ENCODE results near the gene RPS27A.
"Not testable (repeated sequence)": the region's sequence is repeated elsewhere in the genome, so short reads cannot be mapped to it uniquely, and the experiment has no call there.

RPS27A gene

DNA sequence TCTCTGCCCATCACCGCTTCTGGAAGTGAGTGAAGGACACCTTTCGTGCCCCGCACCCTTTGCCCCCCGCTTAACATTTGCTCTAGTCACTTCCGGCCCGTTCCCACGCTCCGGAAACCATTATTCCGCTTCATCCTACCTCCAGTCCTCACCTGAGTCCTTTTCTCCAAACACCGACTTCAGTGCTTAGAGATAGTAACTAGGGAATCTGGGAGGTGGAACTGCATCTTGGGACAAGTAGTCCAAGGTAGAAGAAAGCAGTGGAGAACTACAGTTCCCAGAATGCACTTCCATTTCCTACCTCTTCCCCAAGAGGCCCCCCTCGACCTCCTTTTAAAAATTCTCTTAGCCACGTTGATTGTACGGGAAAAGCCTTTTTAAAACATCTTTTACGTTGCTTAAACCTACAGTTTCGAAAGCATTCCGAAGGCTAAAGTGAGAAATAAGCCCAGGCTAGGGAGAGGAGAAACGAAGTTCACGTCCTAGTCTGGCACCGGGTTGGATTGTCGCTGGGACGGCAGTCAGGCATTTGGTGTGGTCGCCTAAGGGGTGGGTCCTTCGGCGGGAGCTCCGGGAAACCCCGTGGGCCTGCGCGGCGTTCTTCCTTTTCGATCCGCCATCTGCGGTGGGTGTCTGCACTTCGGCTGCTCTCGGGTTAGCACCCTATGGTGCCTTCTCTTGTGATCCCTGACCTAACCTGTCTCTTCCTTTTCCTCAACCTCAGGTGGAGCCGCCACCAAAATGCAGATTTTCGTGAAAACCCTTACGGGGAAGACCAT lies at the start of gene RPS27A, which contains the start of gene CLHC1:
RPS27A (plus strand) TSS at position 605 of the 779 bp plus-strand sequence; CDS start at position 742, 137 bp downstream.
CLHC1 (minus strand) TSS at position 210 of the 779 bp plus-strand sequence. CDS start 9,882 bp downstream, outside the sequence.
- in situ Hi-C loops (cut with MboI; ENCODE audit: low sequenced_read_pairs) = no loop called here

DNA sequence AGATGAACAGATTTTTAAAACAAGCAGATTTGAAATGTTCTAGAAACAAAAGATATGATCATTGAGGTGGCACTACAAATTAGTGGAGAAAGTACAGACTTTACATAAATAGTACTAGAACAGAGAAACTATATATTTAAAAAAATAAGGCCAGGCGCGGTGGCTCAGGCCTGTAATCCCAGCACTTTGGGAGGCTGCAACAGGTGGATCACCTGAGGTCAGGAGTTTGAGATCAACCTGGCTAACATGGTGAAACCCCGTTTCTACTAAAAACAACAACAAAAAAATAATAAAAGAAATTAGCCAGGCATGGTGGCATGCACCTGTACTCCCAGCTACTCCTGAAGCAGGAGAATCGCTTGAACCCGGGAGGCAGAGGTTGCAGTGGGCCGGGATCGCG lies 45.7 kb upstream of the RPS27A start:
- in situ Hi-C loops (cut with MboI; ENCODE audit: low sequenced_read_pairs) = not testable (repeated sequence)

DNA sequence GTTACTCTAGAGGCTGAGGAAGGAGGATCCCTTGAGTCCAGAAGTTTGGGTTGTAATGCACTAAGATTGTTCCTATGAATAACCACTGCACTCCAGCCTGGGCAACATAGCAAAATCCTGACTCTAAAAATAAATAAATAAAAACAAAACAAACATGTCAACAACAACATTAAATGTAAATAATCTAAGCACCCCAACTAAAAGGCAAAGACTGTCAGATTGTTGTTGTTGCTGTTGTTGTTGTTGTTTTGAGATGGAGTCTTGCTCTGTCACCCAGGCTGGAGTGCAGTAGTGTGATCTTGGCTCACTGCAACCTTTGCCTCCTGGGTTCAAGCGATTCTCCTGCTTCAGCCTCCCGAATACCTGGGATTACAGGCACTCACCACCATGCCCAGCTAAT lies 40.6 kb upstream of the RPS27A start:
- in situ Hi-C loops (cut with MboI; ENCODE audit: low sequenced_read_pairs) = not testable (repeated sequence)

DNA sequence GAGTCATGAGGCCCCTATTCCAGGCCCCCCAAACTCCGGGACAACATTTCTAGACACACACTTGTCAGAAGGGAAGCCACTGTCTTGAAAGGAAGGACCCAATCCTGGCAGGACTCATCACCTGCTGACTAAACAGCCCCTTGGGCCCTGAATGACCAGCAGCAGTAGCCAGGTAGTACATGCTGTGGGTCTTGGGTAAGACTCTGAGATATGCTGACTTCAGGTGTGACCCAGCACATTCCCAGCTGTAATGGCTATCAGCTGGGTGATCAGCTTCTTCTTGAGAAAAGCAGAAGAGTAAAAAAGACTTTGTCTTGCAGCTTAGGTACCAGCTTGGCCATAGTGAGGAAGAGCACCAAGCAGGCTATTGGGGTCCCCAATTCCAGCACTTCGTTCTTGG lies 36.0 kb upstream of the RPS27A start:
- in situ Hi-C loops (cut with MboI; ENCODE audit: low sequenced_read_pairs) = no loop called here

DNA sequence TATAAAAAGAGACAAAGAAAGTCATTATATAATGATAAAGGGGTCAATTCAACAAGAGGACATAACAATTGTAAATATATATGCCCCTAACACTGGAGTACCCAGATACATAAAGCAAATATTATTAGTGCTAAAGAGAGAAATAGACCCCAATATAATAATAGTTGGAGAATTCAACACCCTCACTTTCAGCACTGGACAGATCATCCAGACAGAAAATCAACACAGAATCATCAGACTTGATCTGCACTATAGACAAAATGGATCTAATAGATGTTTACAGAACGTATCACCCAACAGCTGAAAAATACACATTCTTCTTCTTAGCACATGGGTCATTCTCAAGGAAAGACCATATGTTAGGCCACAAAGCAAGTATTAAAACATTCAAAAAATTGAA lies 32.1 kb upstream of the RPS27A start:
- in situ Hi-C loops (cut with MboI; ENCODE audit: low sequenced_read_pairs) = no loop called here

DNA sequence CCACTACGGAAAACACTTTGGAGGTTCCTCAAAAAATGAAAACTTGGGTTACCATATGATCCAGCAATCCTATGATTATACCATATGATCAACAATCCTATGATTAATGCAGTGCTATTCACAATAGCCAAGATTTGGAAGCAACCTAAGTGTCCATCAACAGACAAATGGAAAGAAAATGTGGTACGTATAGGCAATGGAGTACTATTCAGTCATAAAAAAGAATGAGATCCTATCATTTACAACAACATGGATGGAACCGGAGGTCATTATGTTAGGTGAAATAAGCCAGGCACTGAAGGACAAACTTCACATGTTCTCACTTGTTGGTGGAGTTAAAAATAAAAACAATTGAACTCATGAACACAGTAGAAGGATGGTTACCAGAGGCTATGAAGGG lies 28.0 kb upstream of the RPS27A start:
- in situ Hi-C loops (cut with MboI; ENCODE audit: low sequenced_read_pairs) = no loop called here

DNA sequence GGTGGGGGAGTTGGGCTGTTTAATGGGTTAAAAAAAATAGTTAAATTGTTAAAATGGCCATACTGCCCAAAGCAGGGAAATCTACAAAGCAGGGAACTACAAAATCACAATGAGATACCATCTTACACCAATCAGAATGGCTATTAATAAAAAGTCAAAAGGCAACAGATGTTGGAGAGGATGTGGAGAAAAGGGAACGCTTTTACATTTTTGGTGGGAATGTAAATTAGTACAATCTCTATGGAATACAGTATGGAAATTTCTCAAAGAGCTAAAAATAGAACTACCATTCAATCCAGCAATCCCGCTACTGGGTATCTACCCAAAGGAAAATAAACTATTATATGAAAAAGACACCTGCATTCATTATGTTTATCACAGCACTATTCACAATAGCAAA lies 27.5 kb upstream of the RPS27A start:
- in situ Hi-C loops (cut with MboI; ENCODE audit: low sequenced_read_pairs) = no loop called here

DNA sequence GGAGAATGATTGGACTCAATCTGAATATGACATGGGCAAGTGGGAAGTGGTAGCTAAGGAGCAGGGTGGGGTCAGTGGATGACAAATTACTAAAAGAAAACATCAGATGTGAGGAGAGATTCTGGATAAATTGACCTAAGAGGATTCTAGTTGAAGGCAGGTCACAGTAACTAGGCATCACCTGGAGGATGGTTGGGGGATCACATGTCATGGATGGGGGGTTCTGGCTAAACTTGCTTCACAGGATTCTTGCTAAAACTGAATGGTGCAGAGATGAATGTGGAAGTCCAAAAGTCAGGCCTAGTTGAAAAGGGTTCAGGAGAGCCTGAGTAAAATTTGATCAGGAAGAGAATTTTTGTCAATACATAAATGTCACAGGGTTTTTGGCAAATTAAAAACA lies 18.7 kb upstream of the RPS27A start:
- in situ Hi-C loops (cut with MboI; ENCODE audit: low sequenced_read_pairs) = no loop called here

DNA sequence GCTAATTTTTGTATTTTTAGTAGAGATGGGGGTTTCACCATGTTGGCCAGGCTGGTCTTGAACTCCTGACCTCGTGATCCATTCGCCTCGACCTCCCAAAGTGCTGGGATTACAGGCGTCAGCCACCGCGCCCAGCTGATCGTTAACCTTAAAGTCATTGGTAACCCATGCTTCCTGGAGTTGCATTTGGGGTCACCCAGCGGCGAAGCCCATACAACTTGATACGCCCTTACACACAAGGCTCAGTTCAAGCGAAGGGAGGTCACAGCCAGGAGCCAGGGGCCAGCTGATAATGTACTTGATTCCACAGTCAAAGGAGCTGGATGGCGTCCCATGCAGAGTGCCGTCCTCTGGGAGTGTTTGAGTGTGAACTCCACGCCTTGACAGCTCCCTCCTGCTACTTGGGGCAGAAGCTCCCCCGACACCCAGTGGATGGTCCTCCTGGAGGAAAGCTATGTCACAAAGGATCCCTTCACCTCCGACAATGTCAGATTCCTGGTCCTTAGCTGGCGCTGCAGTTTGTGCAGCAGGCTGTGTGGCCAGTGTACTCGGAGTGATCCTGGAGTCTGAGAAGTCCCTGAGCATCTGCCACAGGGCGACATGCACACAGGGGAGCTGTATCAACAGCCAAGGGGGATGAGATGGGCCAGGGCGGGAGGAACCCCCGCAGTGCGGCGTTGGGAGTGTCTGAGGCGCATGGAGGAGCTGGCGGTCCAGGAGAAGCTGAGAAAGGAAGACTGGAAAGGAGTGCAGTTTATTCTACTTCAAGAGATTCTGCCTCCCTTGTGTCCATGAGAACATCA lies 8.3 kb upstream of the RPS27A start:
- in situ Hi-C loops (cut with MboI; ENCODE audit: low sequenced_read_pairs) = no loop called here

DNA sequence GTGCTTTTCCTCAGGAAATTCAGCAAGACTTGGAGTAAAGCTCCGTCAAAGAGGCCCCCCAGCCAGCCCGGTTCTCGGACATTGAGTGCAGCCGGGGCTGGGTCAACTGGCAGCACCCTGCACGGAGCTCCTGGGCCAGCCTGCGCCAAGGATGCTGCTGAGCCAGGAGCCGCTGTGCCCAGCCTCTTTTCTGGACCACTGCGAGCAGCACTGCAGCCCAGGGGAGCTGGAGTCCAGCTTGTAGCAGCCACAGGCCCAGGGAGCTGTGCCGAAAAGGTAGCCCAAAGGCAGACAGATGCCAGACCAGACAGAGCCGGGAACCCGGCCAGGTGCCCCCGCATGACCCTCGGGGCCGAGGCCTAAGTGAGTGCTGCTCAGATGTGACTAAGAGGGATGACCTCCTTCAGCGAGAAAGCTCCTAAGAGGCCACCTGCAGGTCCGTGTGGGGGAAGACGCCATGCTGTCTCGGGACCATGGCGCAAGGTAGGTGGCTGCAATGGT lies 7.7 kb upstream of the RPS27A start:
- in situ Hi-C loops (cut with MboI; ENCODE audit: low sequenced_read_pairs) = no loop called here

DNA sequence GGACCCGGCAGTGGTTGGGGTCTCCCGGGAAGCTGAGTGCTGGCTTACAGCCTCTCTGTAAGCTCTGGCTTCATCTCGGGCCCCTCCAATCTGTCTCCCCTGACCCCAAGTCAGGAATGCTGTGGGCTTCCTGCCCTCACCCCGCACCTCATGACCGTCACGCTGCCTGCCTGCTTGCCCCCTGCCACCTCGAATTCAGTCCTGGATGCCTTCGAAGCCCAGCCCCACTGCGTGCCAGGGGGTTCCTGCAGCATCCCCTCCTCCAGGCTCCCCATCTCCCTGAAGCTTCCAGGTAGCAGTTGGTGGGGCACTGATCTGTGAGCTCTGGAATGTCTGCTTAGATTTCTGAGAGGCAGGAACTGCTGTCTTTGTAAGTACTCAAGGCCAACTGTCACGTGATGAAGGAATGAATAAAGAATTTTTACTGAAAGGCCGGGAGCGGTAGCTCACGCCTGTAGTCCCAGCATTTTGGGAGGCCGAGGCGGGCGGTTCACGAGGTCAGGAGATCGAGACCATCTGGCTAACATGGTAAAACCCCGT lies 6.9 kb upstream of the RPS27A start:
- in situ Hi-C loops (cut with MboI; ENCODE audit: low sequenced_read_pairs) = no loop called here

DNA sequence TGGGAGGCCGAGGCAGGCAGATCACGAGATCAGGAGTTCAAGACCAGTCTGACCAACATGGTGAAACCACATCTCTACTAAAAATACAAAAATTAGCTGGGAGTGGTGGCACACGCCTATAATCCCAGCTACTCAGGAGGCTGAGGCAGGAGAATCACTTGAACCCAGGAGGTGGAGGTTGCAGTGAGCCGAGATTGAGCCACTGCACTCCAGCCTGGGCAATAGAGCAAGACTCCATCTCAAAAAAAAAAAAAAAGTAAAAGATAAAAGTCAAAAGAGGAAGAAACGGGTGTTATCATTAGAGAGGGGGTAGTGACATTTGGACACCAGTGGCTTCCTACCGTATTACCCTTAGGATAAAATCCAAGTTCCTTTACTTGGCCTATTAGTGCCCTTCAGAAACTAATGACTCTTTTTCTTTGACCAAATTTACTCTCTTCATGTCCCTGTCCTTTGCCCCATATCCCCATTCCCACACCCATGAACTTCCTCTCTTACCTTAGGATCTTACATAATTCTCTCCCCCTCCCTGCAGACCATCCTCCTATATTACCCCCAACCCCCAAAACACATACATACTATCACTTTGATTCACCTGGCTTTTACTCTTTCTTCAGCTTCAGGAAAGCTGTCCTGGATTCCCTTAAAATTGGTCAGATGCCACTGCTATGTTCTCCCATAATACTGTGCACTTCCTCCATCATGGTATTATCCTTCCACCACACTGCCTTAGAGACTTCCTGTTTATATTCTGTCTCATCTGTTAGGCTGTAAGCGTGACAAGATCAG lies 4.9 kb upstream of the RPS27A start:
- in situ Hi-C loops (cut with MboI; ENCODE audit: low sequenced_read_pairs) = not testable (repeated sequence)

DNA sequence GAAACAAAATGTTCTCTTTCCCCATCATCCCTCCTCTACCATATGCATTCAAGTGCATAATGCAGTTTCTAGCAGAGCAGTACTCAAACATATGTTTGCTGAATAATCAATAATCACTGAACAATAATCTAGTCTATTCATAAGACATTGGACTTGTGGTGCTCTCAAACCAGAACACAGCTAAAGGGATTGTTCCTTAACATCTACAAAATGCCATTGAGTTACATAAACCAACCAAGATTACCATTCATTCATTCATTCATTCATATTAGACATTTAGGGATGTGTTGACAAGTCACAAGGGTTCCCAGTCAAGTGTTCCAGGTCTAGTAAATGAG lies 4.3 kb upstream of the RPS27A start:
- in situ Hi-C loops (cut with MboI; ENCODE audit: low sequenced_read_pairs) = no loop called here

DNA sequence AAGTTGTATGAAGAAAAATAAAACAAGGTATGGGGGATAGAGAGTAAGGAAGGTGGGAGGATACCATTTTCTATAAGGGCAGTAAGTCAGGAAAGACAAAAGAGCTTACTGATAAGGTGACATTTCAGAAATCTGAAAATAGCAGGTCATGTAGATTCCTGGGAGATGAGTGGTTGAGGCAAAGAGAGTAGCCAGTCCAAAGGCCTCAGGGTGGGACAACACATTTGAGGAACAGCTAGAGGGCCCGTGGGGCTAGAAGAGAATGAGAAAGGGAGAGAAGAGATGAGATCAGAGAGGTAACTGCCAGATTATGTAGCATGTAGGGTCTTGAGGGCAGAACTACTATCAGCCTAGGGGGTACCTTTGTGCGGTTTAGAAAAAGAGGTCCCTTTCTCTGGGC lies 3.3 kb upstream of the RPS27A start:
- in situ Hi-C loops (cut with MboI; ENCODE audit: low sequenced_read_pairs) = no loop called here

DNA sequence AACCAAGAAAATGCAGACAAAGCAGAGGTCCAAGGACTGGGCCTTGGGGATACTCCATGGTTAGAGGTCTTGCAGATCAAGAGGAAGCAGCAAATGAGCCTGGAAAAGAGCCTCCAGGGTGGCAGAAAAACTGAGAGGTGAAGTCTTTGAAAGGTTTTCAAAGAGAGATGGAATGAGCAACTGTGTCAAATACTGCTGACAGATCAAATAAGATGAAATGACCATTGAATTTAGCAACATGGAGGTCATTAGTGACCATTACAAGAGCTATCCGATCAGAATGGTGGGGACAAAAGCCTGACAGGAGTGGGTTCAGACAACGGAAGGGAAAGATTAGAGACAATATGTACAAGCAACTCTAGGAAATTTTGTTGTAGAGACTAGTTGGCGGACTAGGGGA lies 1.9 kb upstream of the RPS27A start:
- in situ Hi-C loops (cut with MboI; ENCODE audit: low sequenced_read_pairs) = no loop called here

DNA sequence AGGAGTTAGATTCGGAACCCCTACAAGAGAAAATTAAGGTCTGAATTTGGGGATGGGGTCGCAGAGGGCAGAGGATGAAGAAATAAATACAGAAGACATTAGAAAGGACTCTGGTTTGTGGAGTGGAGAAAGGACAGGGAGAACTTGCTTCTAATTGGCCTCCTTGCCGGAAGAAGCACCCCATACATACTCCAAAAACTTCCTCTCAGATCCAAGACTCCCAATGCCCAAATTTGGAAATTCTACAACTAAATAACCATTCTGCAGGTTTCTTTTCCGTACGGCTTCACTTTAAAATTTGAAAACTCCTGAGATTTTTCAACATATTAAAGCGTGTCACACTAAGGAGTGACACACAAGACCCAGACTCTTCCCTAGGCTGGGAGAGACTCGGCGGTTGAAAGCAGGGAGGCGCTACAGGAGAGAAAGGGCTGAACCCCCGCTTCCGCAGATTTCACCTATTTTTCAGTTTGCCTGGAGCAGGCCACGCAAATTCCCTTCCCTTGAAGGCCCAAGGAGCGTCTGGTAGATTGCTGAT lies 873 bp upstream of the RPS27A start:
- in situ Hi-C loops (cut with MboI; ENCODE audit: low sequenced_read_pairs) = no loop called here

DNA sequence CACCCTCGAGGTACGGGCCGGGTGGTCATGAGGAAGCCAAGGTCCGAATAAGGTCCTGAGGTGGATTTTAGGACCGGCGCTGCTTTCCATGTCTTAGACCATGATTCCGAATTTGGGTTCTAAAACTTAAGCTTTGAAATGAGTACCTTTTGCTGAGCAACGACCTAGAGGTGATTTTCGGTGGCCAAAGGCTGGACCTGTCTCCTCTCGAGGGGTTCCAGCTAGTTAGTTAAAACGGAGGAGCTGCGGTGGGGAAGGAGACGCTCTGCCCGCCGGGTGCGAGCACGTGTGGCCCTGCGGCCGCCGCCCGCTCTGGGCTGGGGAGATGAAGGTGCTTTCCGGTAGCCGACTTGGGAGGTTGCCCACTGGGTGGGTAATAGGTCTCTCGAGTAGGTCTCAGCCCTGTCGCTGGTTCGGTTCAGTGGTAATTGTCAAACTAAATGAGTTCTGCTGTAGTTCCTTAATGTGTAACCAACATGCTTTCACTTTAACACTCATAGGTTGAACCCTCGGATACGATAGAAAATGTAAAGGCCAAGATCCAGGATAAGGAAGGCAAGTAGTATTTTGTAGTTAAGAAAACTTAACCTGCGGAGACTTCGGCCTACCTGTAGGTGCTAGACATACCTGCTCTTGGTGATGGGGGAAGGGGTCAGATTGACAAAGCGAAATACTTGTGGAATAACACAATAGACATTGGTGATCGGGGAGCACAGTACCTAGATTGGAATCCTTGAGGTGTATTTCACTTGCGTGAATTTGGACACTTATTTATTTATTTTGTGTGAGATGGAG lies 572 bp downstream of the RPS27A start:
- in situ Hi-C loops (cut with MboI; ENCODE audit: low sequenced_read_pairs) = no loop called here

DNA sequence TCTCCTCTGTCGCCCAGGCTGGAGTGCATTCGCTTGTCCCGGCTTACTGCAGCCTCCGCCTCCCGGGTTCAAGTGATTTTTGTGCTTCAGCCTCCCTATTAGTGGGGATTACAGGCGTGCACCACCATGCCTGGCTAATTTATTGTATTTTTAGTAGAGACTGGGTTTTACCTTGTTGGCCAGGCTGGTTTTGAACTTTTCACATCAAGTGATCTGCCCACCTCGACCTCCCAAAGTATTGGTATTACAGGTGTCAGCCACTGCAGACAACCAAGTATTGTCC lies 1.1 kb downstream of the RPS27A start:
- in situ Hi-C loops (cut with MboI; ENCODE audit: low sequenced_read_pairs) = no loop called here

DNA sequence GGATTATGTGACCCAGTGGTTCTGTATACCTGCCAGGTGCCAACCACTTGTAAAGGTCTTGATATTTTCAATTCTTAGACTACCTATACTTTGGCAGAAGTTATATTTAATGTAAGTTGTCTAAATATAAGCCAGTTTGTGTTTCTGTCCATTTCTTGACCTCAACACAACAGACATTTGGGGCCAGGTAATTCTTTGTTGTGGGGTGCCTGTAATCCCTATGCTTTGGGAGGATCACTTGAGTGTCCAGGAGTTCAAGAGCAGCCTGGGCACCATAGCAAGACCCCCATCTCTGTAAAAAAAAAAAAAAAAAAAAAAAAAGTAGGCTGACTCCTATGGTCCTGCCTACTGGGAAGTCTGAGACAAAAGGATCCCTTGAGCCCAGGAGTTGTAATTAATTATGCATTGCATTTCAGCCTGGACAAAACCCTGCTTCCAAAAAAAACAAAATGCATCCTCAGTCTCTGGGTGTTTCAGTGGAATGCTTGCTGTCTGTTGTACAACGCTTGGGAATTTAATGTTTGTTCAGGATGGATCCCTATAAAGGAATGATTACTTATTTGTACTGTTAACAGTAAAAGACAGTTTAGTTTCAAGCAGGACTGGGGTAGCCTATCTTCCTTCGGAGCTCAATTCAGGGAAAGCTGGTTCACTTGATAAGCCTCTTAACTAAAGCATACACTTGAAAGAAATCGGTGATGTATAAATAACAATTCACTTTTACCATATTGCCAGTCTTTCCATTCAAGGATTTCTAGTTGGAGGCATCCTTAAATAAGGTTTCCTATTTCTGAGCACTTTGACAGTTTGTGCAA lies 3.4 kb downstream of the RPS27A start:
- in situ Hi-C loops (cut with MboI; ENCODE audit: low sequenced_read_pairs) = no loop called here
